WI38 (cell line): ENCODE results near the gene OR4K1.
"Not testable (repeated sequence)": the region's sequence is repeated elsewhere in the genome, so short reads cannot be mapped to it uniquely, and the experiment has no call there.

ENCODE experiments used
- H3K4me3 ChIP-seq: 2 replicates; pipeline ENCODE4 v1.5.1; 2011; ENCODE audit warnings: low read depth, mild to moderate bottlenecking, control low read depth, low read length
- TF ChIP-seq, protein P1 (sequence below): IDR thresholded peaks from 2 replicates; pipeline ENCODE4 v1.5.1; 2012; ENCODE audit warnings: low read depth, mild to moderate bottlenecking, control low read depth, low read length

Gene OR4K1

DNA sequence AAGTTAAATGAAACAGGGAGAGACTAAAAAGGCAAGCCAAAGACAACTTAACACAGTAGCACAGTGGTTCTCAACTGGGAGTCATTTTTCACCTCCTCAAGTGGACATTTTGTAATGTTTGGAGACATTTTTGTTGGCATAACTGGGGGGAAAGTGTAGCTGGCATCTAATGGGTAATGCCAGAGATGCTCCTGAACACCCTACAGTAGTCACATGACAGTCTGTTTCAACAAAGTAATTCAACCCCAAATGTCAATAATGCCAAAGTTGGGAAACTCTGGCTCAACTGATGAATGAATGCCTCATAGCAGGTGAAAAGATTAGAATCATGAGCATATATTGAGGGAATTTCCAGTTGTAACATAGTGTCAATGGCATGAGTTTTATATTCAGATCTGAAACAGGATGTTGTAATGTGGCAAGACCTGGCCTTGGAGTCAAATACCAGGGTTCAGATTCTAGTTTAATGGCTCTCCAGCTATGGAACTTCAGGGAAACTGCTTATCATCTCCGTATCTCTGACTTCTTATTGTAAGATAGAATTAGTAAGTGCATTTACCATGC, 12.7 kb upstream of the OR4K1 start:
- no peak overlapping the region for H3K4me3 ChIP-seq
- TF ChIP-seq, protein P1, sequence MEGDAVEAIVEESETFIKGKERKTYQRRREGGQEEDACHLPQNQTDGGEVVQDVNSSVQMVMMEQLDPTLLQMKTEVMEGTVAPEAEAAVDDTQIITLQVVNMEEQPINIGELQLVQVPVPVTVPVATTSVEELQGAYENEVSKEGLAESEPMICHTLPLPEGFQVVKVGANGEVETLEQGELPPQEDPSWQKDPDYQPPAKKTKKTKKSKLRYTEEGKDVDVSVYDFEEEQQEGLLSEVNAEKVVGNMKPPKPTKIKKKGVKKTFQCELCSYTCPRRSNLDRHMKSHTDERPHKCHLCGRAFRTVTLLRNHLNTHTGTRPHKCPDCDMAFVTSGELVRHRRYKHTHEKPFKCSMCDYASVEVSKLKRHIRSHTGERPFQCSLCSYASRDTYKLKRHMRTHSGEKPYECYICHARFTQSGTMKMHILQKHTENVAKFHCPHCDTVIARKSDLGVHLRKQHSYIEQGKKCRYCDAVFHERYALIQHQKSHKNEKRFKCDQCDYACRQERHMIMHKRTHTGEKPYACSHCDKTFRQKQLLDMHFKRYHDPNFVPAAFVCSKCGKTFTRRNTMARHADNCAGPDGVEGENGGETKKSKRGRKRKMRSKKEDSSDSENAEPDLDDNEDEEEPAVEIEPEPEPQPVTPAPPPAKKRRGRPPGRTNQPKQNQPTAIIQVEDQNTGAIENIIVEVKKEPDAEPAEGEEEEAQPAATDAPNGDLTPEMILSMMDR: no peak

DNA sequence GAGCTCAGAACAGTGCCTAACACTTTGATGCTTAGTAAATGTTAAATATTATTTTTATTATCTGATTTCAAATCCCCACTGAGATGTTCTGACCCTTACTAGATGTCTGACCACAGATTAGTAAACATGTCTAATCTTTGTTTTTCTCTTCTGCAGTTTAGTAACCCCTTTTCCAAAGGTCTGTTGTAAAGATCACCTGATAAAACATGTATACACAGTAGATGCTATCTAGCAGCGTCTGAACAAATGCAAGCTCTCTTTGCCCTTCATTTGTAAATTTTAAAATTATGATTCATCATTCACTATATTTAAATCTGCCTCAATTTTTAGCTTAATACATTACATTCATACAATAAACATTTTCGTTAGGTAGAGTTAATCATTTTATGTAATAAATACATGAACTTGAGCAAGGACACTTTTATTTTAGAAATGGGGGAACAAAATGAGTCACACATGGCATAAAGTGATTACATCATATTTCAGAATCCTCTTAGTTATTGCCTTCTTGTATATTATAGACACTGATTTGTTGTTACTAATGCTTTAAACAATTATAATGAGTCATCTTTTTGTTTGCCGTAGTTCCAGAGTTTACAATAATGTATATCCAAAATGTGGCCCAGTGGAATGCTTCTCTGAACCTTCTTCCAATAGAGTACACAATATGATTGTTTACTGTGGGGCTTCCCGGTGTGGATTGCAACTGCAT, 12.0 kb upstream of the OR4K1 start:
- H3K4me3 ChIP-seq: no peak overlapping the region
- TF ChIP-seq, protein P1: no peak

DNA sequence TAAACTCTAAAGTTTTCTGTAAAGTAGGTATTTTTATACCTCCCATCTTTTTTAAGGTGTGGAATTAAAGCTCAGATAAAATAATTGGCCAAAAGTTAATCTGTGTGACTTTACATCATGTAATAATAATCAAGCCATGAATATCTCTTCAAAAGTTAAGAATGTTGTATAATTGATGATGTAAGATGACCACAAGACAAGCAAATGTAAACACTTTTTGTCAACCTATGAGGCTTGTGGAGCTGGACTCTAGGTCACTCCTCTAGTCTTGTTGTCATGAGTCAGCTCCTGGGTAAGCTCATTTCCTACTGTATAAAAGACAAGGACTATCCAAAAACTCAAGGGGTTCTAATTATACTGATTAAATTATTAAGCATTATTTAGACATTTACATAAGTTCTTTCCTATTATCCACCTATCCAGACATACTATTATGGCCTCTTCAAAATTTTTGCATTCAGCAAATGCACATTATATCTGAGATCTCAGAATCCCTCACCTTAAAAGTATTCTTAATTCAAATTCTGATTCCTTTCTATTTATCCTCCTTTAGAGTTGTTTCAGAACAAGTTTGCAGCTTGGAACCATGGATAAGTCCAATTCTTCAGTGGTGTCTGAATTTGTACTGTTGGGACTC, 10.6 kb upstream of the OR4K1 start, which contains the start of gene OR4K5:
TSS of gene OR4K5 (plus strand) at position 587 of the 637 bp plus-strand sequence. CDS start at position 587, 0 bp downstream.
- no peak within 1 kb of the TSS for H3K4me3 ChIP-seq
- TF ChIP-seq, protein P1: no peak

DNA sequence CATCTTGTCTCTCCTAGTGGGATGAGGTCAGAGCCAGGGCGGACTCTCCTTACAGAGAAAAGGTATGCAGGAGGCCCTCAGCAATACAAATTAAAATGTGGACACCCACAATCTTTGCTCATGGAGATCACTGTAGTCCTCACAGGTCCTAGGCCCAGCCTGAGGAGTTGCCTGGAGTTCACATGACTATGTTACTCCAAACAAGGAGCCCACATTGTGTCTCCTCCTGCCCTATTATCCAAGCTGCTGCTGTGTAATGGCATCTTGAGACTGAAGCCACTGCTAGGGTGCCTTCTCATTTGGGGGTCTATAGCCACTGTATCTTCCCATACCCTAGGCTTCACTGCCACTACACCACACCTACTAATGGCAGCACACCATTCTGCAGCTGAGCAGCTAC, 11.0 kb downstream of the OR4K1 start:
- TF ChIP-seq, protein P1: no peak
- H3K4me3 ChIP-seq: no peak overlapping the region

DNA sequence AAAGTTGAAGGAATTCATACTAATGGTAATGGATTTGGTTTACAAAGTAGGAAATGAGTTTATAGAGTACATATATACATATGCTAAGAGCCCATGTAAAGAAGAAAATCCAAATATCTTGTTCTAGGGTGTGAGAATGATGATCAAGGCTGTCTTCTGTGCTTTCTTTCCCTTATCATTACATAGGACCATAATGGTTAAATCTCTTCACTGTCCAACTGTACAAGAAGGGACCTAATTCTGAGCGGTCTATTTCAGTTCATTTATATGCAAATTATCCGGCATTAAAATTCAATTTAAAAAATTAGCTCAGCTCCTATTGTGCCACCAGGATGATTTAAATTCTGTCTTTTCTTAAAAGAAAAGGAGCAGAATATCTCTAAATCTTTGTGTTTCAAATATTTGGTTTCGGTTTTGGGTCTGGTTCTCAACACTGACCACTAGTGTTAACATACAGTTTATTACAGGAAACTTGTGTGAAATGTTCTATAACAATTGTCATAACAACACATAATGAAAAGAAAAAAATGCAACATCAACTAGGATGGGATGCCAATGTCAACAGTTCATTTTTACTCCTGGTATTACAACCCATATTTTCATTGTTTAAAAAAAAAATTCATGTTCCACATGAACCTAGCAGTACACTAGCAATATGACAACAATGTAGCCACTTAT, 16.8 kb downstream of the OR4K1 start:
- TF ChIP-seq, protein P1: no peak
- no peak overlapping the region for H3K4me3 ChIP-seq

DNA sequence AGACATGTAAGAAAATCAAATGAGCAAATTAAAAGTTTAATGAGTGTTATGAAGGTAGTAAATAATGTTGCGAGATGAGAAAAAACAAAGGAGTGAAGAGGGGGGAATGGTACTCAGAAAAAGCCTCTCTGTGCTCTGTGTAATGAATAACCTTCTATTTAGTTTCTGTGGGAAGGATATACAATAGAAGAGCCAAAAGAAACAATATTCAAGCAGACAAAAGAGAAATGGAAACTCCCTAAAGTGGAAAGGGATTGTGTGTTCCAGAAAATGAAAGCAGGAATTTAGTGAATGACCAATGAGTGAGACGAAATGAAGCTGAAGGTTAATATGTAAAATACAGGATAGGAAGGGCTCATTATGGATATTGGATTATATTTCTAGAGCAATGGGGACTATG, 18.5 kb downstream of the OR4K1 start:
- TF ChIP-seq, protein P1: no peak
- H3K4me3 ChIP-seq: no peak overlapping the region

DNA sequence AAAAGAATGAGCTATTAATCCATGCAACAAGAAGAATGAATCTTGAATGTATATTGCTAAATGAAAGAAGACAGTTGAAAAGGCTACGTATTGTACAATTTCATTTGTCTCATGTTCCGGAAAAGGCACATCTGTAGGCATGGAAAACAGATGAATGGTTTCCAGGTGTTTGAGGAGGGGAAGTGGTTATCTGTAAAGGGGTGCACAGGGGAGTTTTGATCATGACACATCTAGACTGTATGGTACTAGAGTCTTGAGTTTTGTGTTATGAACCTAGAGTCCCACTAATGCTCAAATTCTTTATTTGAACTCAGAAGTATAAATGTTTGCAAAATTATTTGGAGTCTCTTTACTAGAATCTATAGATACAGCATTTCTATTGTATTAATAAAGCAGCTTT, 39.0 kb downstream of the OR4K1 start:
- H3K4me3 ChIP-seq: not testable (repeated sequence)
